ENCODE results near the gene KDSR. TPM values are rescaled to one million over a fixed set of nuclear protein-coding genes. Genes with fewer than 3 reads are reported as not detected.

Gene KDSR
- total and polyA plus RNA-seq, 4 donors, result 22.3 to 62.1 (median 42.5) TPM

GRCh38 chr18:63409301-63409700, 42.3 kb upstream of the KDSR start:
- 73 to 74% methylated on average over 5 of the region's 5 CpGs for WGBS, 2 donors
- H3K9me3 ChIP-seq (ENCODE audit: control insufficient read depth in 4 of 4, insufficient read depth in 3 of 4, low read length in 3 of 4), result no peaks in the 10 kb centered on the region
- H3K27ac ChIP-seq (ENCODE audit: low read depth in 1 of 2, low read length in 1 of 2), result no peak overlapping the region
- TF ChIP-seq, protein P1, sequence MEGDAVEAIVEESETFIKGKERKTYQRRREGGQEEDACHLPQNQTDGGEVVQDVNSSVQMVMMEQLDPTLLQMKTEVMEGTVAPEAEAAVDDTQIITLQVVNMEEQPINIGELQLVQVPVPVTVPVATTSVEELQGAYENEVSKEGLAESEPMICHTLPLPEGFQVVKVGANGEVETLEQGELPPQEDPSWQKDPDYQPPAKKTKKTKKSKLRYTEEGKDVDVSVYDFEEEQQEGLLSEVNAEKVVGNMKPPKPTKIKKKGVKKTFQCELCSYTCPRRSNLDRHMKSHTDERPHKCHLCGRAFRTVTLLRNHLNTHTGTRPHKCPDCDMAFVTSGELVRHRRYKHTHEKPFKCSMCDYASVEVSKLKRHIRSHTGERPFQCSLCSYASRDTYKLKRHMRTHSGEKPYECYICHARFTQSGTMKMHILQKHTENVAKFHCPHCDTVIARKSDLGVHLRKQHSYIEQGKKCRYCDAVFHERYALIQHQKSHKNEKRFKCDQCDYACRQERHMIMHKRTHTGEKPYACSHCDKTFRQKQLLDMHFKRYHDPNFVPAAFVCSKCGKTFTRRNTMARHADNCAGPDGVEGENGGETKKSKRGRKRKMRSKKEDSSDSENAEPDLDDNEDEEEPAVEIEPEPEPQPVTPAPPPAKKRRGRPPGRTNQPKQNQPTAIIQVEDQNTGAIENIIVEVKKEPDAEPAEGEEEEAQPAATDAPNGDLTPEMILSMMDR (IDR thresholded peaks at IDR 0.05; ENCODE audit: control extremely low read depth, extremely low read depth), result no peak
- H3K27me3 ChIP-seq (ENCODE audit: control insufficient read depth in 3 of 3, insufficient read depth in 3 of 3, low read length in 2 of 3), result no peaks in the 10 kb centered on the region
- no peak overlapping the region for H3K4me3 ChIP-seq
- peaks cover 11 to 34% (median 25%) of the 10 kb centered on the region in 4 donors for H3K36me3 ChIP-seq (ENCODE audit: control insufficient read depth in 4 of 4, insufficient read depth in 4 of 4, low read length in 4 of 4)
- no peak overlapping the region for H3K9ac ChIP-seq (ENCODE audit: insufficient read depth in 1 of 2, low read length in 2 of 2)
- ATAC-seq (ENCODE audit: insufficient read depth, low FRiP score) (no peak), DNase-seq (peak in 2 of 3 donors; percentile 17 to 43)
- H3K4me1 ChIP-seq (ENCODE audit: control insufficient read depth in 5 of 5, insufficient read depth in 5 of 5, low read length in 5 of 5), result peaks cover 0 to 4% (median 0%) of the 10 kb centered on the region in 5 donors

DNA sequence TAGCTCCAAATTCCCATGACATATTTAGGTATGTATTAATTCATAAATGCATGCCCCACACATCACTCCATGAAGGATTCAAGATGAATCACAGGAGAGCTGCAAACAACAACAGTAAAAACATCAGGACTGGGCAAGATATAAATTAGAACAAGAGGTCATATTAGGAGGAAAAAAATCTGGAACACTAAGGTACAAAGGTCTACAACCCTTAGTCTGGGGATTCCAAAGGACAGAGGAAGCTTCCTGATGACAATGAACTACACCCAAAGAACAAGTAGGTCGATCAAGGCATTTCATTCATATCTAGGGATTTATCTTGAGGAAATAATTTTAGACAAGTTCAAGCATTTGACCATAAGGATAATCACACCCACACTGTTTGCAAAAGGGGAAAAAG, 40.7 kb upstream of the KDSR start:
- ATAC-seq (ENCODE audit: insufficient read depth, low FRiP score) (no peak), DNase-seq (no peak)
- WGBS, 2 donors, result 70 to 83% methylated on average over 1 of the region's 1 CpG
- TF ChIP-seq, protein P1 (IDR thresholded peaks at IDR 0.05; ENCODE audit: control extremely low read depth, extremely low read depth), result no peak
- Histone ChIP-seq H3K4me3 (no peak overlapping the region), H3K9me3 (ENCODE audit: control insufficient read depth in 4 of 4, insufficient read depth in 3 of 4, low read length in 3 of 4) (no peaks in the 10 kb centered on the region), H3K27me3 (ENCODE audit: control insufficient read depth in 3 of 3, insufficient read depth in 3 of 3, low read length in 2 of 3) (no peaks in the 10 kb centered on the region), H3K27ac (ENCODE audit: low read depth in 1 of 2, low read length in 1 of 2) (no peak overlapping the region), H3K4me1 (ENCODE audit: control insufficient read depth in 5 of 5, insufficient read depth in 5 of 5, low read length in 5 of 5) (peaks cover 0 to 4% (median 0%) of the 10 kb centered on the region in 5 donors), H3K9ac (ENCODE audit: insufficient read depth in 1 of 2, low read length in 2 of 2) (no peak overlapping the region), H3K36me3 (ENCODE audit: control insufficient read depth in 4 of 4, insufficient read depth in 4 of 4, low read length in 4 of 4) (peaks cover 13 to 43% (median 30%) of the 10 kb centered on the region in 4 donors)

GRCh38 chr18:63405986-63406385, 39.0 kb upstream of the KDSR start:
- Histone ChIP-seq H3K36me3 (ENCODE audit: control insufficient read depth in 4 of 4, insufficient read depth in 4 of 4, low read length in 4 of 4) (peaks cover 20 to 45% (median 37%) of the 10 kb centered on the region in 4 donors), H3K27me3 (ENCODE audit: control insufficient read depth in 3 of 3, insufficient read depth in 3 of 3, low read length in 2 of 3) (no peaks in the 10 kb centered on the region), H3K9ac (ENCODE audit: insufficient read depth in 1 of 2, low read length in 2 of 2) (no peak overlapping the region), H3K4me3 (no peak overlapping the region), H3K4me1 (ENCODE audit: control insufficient read depth in 5 of 5, insufficient read depth in 5 of 5, low read length in 5 of 5) (peaks cover 0 to 4% (median 0%) of the 10 kb centered on the region in 5 donors), H3K27ac (ENCODE audit: low read depth in 1 of 2, low read length in 1 of 2) (no peak overlapping the region), H3K9me3 (ENCODE audit: control insufficient read depth in 4 of 4, insufficient read depth in 3 of 4, low read length in 3 of 4) (no peaks in the 10 kb centered on the region)
- 86 to 91% methylated on average over 3 of the region's 3 CpGs for WGBS, 2 donors
- ATAC-seq (ENCODE audit: insufficient read depth, low FRiP score), result no peak
- TF ChIP-seq, protein P1 (IDR thresholded peaks at IDR 0.05; ENCODE audit: control extremely low read depth, extremely low read depth), result no peak
- DNase-seq, result no peak

All from lung (tissue), 12 donors.